Testis (tissue), 2 donors: ENCODE results near the gene CCL13.

Experiments
- CTCF ChIP-seq, 3 experiments: fragments of 450-650 bp in 2 of 3; fragments of 200-600 bp in 1 of 3; sonication (generic) in 1 of 3; IDR thresholded peaks; one replicate each; pipeline ENCODE4 v1.5.1; 2016 to 2019; ENCODE audit warnings: antibody characterized with exemption in 3 of 3, mild to moderate bottlenecking in 2 of 3, moderate library complexity in 1 of 3
- POLR2A ChIP-seq: fragments of 450-650 bp; IDR thresholded peaks from one replicate; pipeline ENCODE4 v1.6.1; 2017; ENCODE audit warnings: antibody characterized with exemption, mild to moderate bottlenecking, moderate library complexity

GRCh38 chr17:34386697-34387550 is 30.6 kb downstream of the CCL13 start:
- no peak for TF ChIP-seq CTCF (IDR thresholded peaks at IDR 0.05)
- no peak for TF ChIP-seq POLR2A
